GM12801 (cell line): ENCODE measurements around the gene TBC1D2B.

Experiments
- CTCF ChIP-seq: IDR thresholded peaks from one replicate; pipeline ENCODE4 v1.5.1; 2011; ENCODE audit warnings: control low read depth; ENCODE audit not compliant: insufficient read length; ENCODE audit errors: extremely low read depth

The TBC1D2B gene

DNA sequence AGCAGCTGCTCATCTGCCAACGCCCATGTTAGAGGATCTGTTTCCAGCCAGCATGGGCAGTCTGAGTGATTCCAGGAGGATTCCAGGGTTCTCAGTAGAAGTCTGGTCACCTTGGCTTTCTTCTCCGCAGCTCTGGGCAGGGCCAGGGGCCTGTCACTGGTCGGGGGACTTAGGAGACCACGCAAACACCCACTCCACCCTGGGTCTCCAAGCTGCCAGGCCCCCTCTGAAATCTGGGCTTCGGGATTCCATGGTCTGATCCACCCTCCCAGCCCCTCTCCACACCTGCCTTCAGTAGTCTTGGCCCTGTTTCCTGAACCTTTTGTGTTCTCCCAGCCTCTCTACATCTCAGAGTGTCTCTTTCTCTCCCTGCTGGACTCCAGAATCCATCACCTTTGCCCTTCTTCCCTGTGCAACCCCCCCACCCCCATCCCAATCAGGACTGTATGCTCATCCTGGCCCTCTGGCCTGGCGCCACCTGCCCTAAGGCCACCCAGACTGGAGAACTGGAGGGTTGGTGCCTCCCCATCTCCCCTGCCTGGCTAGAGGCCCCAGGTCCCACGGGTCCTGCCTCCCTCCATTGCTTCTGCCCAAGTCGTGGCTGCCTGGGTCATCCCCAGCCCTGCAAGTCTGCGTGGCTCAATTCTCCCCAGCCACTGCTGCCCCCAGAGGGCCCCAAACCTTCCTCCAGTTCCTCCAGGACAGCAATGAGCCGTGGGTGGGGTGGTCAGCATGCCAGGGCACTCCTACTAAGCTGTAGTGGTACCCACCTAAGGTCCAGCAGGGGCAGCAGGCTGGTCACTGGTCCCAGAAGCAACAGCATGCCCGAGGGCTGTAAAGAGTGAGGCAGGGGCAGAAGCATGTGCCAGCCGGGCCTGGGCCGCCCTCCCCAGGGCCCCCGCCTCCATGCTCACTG is 102.8 kb downstream of the TBC1D2B start:
- no peak for TF ChIP-seq CTCF

GRCh38 chr15:77974098-77974414 is 103.5 kb downstream of the TBC1D2B start:
- TF ChIP-seq CTCF, result no peak

GRCh38 chr15:77969055-77969454 is 108.5 kb downstream of the TBC1D2B start:
- no peak for TF ChIP-seq CTCF

- no peak for TF ChIP-seq CTCF
Observed at GRCh38 chr15:77967798-77968197, 109.7 kb downstream of the TBC1D2B start.

GRCh38 chr15:77966540-77967234 is 110.8 kb downstream of the TBC1D2B start:
- peak; percentile 3 for TF ChIP-seq CTCF

- no peak for TF ChIP-seq CTCF
Observed at GRCh38 chr15:77964193-77964592, 113.3 kb downstream of the TBC1D2B start.

DNA sequence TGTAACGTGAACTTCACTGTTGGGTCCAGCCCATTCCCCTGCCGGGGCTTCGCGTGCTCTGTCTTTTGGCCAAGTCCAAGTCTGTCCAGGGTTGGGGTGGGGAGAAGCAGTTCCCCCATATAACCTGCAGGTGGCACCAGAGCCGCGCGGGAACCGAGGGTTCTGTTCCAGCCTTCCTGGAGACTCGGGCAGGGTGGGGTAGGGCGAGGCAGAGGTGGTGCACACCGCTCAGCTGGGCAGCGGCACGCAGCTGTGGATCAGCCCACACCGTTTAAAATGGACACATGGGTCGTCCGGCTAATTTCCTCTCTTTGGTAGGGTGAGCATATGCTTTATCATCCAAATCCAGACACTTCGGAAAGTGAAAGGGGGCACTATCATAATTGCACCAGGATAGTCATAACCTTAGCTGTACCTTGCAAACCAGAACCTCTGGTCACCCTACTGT is 118.1 kb downstream of the TBC1D2B start:
- peak; percentile 19 for TF ChIP-seq CTCF
